H1 (cell line): ENCODE results near the gene ARHGEF1. TPM values are rescaled to one million over a fixed set of nuclear protein-coding genes. Genes with fewer than 3 reads are reported as not detected.

Source experiments
- HDAC6 ChIP-seq: IDR thresholded peaks from one replicate; pipeline ENCODE4 v1.7.1; 2012; ENCODE audit warnings: low read depth, mild to moderate bottlenecking, inconsistent platforms, low read length, moderate library complexity
- KDM1A ChIP-seq: fragments of 200-600, 300-600 bp; sonication (generic); IDR thresholded peaks from 2 replicates; pipeline ENCODE4 v1.7.1; 2016; ENCODE audit warnings: mild to moderate bottlenecking, low read length, borderline replicate concordance
- KDM5A ChIP-seq: fragments of 200-600 bp; IDR thresholded peaks from 2 replicates; pipeline ENCODE4 v1.7.1; 2012; ENCODE audit warnings: mild to moderate bottlenecking, low read length, inconsistent platforms, mixed read lengths
- MAX ChIP-seq: IDR thresholded peaks from 2 replicates; pipeline ENCODE4 v1.6.1; 2012; ENCODE audit warnings: inconsistent platforms
- polyA plus RNA-seq, 7 experiments: library from polyadenylated mRNA; depleted of rRNA in 3 of 7; stranded (reverse) in 5 of 7; unstranded in 2 of 7; fragments of >200 nt in 5 of 7; fragments of 200-250 nt in 2 of 7; gene quantifications; 1 replicate in 5 of 7; 2 replicates in 1 of 7; 4 replicates in 1 of 7; pipeline versions ENCODE4 v1.2.1 to v1.2.3, GENCODE V29; 2011 to 2013; ENCODE audit warnings: missing spikeins in 2 of 7, mixed read lengths in 2 of 7
- total RNA-seq: library from RNA; stranded (reverse); fragmentation: NEBNext Ultra II Directional; extraction: Animal tissue kit (Norgen Biotek cat#: 25700); gene quantifications from 2 replicates; pipeline ENCODE4 v1.2.1, GENCODE V29; 2021

Gene ARHGEF1
- total and polyA plus RNA-seq, 2 of the 8 experiments (the other 6 are each of a cell fraction or from before 2014, with no cell fraction given) = 23.0 to 49.0 TPM

GRCh38 chr19:41849067-41849466 lies 33.9 kb upstream of the ARHGEF1 start (continued):
- TF ChIP-seq HDAC6 (no peak), MAX (no peak), KDM1A (no peak), KDM5A (no peak)
